HCT116 (cell line): ENCODE measurements around the gene GHR.

Source experiments
- CTCF ChIP-seq, 3 experiments: fragments of 200-600 bp in 1 of 3; sonication (generic) in 1 of 3; IDR thresholded peaks in 2 of 3; conservative IDR thresholded peaks in 1 of 3; 2 replicates each; pipeline ENCODE4 v1.5.1; 2012 to 2017; ENCODE audit warnings: low read depth in 2 of 3, low read length in 2 of 3, antibody characterized with exemption in 1 of 3, borderline replicate concordance in 1 of 3, control low read depth in 1 of 3, mild to moderate bottlenecking in 1 of 3, mixed read lengths in 1 of 3, mixed run types in 1 of 3, moderate library complexity in 1 of 3; ENCODE audit not compliant: insufficient read depth in 1 of 3
- POLR2A ChIP-seq: IDR thresholded peaks from 2 replicates; pipeline ENCODE4 v1.7.0; 2011; ENCODE audit warnings: borderline replicate concordance; ENCODE audit not compliant: insufficient read depth, insufficient read length; ENCODE audit errors: extremely low read depth
- SIN3A ChIP-seq: IDR thresholded peaks from 2 replicates; pipeline ENCODE4 v1.6.1; 2012; ENCODE audit warnings: low read depth
- YY1 ChIP-seq: IDR thresholded peaks from 2 replicates; pipeline ENCODE4 v1.6.1; 2011; ENCODE audit warnings: low read length, low read depth, moderate library complexity, mild to moderate bottlenecking; ENCODE audit not compliant: insufficient replicate concordance; ENCODE audit errors: extremely low read depth

GRCh38 chr5:42750507-42750906 is 327.3 kb downstream of the GHR start:
- TF ChIP-seq SIN3A: no peak
- TF ChIP-seq CTCF (IDR thresholded peaks at IDR 0.05 in 2 of 3, conservative IDR thresholded peaks at IDR 0.05 in 1 of 3; ENCODE audit: borderline replicate concordance in 1 of 3, insufficient read depth in 1 of 3, low read depth in 2 of 3, low read length in 2 of 3): no peak
- no peak for TF ChIP-seq POLR2A
- TF ChIP-seq YY1: no peak
